Measurements from ENCODE around the gene PPDPF. TPM values are rescaled to one million over a fixed set of nuclear protein-coding genes. Genes with fewer than 3 reads are reported as not detected.

The PPDPF gene
- total RNA-seq, 1 donor from 2014 or later: 159 TPM

GRCh38 chr20:63519668-63520503 lies 679 bp upstream of the PPDPF start:
- intact Hi-C loops (cut with micrococcal nuclease): loop anchor here (1.0 kb wide), 1 partner anchor 24 kb away; no protein-coding TSS in a partner anchor

DNA sequence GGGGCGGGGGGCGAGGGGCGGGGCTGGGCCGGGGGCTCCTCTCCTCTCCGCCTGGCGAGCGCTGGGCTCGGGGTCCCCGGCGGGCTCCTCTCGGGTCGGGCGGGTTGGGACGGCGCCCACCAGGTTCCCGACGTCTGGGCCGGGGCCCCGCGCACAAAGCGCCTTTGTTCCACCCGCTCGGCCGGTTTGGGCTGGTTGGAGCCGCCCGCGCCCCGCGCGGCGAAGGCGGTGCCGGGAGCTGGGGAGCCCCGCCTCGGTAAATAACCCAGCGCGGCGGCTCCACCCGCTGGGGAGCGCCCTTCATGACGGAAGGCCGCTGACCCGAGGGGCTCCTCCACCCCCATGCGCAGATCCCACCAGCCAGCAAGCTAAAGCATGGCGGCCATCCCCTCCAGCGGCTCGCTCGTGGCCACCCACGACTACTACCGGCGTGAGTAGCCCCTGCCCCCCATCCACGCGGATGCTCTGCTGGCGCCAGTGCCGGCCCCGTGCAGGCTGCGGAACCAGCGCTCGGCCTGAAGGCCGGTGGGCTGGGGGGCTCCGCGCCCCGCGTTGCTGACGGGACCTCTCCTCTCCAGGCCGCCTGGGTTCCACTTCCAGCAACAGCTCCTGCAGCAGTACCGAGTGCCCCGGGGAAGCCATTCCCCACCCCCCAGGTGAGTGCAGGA lies 503 bp downstream of the PPDPF start:
- intact Hi-C loops (cut with micrococcal nuclease): loop anchor here (1.0 kb wide), 3 partner anchors 16 to 32 kb away; partner anchors contain the start of gene PTK6

DNA sequence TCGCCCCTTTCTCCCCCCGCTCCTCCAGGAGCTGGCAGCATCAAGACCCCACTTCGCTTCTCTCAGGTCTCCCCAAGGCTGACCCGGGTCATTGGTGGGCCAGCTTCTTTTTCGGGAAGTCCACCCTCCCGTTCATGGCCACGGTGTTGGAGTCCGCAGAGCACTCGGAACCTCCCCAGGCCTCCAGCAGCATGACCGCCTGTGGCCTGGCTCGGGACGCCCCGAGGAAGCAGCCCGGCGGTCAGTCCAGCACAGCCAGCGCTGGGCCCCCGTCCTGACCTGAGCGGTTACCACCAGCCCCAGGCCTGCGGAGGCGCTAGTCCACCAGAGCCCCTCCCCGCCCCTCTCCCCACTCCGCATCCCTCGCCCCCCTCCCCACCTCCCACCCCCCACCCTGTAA lies 1.0 kb downstream of the PPDPF start:
- intact Hi-C loops (cut with micrococcal nuclease): loop anchor here (1.0 kb wide), 2 partner anchors 16 to 32 kb away; partner anchors contain the start of gene PTK6

GRCh38 chr20:63522091-63522868 lies 1.7 kb downstream of the PPDPF start:
- intact Hi-C loops (cut with micrococcal nuclease): no loop called here

DNA sequence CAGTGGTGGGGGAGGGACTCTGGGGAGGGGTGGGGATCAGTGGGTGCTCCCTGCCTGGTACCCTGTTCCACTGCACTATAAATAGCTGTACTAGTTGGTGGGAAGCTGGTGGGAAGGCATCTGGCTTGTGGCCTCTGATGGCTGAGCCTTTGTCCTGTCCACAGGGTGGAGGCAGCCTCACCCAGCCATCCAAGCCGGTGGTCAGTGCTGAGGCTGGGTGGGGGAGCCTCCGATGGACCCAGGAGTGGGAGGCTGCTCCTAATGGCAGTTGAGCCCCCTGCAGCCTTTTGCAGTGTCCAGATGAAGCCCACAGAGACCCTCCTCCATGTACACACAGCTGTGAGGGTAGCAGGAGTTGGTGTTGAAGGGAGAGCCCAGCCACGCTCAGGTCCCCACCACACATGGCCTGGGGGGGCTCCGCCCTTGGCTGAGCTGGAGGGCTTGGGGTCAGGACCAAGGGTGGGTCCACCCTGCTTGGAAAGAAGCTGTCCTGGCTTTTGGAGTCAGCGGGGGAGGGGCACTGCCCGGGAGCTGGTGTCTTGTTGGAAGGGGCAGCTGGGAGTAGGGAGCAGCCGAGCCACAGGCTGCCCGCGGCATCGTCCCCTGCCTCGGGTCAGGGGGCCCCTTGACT lies 2.5 kb downstream of the PPDPF start:
- intact Hi-C loops (cut with micrococcal nuclease): no loop called here

DNA sequence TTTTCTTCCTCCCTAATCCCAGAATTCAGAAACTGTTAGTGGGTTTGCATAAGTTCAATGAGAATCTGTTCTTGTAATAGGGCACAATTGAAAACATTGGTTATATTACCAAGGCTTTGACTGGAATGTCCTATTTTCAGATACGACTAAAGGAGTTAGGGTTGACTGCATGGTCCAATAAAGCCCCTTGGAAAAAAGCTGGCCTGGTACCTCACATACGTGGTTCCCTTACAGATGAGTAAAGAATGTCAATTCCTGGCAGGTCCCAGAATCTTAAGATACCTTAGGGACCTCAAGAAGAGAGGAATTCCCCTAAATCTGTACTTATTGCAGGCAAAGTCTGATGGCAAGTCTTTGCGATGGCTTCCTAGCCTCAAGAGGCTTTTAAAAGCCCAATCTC lies 4.6 kb downstream of the PPDPF start:
- intact Hi-C loops (cut with micrococcal nuclease): no loop called here

GRCh38 chr20:63525971-63526370 lies 5.4 kb downstream of the PPDPF start:
- intact Hi-C loops (cut with micrococcal nuclease): no loop called here

DNA sequence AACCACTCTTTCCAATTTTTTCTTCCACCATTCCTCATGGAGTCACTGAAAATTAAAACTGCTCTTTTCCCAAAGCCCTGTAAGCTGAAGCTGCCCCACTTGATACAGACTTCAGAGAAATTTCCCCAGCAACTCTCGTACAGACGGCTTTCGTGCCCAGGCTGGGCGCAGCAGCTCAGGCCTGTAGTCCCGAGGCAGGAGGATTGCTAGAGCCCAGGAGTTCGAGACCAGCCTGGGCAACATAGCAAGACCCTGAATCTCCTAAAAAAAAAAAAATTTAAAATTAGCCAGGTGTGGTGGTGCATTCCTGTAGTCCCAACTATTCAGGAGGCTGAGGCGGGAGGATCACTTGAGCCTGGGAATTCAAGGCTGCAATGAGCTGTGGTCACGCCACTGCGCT lies 6.6 kb downstream of the PPDPF start:
- intact Hi-C loops (cut with micrococcal nuclease): no loop called here

DNA sequence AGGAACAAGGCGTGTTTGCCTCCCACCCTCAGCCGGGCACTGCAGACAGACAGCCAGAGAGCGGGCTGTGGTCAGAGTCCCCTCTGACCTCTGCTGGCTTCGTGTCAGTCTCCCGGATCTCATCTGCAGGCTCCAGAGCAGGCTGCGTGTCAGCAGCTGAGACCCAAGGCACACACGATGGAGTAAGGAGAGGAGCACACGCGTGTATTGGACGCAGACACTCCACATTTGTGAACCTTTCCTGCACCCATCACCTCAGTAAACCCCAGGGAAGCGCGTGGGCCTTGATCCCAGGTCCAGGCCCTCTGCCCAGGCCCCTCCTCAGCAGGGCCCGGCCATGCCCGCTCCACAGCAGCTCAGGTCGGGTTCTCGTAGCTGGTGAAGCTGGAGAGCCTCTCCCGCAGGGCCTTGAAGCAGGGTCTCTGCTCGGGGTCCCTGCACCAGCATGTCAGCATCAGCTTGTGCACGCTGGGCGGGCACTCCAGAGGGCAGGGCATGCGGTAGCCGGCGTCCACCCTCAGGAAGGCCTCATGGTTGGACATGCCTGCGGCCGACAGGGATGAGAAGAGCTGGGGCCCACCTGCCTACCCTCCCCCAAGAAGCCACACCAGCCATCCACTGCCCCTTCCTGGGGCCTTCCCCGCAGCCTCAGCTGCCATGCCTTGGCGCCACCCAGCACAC lies 8.8 kb downstream of the PPDPF start:
- intact Hi-C loops (cut with micrococcal nuclease): no loop called here

DNA sequence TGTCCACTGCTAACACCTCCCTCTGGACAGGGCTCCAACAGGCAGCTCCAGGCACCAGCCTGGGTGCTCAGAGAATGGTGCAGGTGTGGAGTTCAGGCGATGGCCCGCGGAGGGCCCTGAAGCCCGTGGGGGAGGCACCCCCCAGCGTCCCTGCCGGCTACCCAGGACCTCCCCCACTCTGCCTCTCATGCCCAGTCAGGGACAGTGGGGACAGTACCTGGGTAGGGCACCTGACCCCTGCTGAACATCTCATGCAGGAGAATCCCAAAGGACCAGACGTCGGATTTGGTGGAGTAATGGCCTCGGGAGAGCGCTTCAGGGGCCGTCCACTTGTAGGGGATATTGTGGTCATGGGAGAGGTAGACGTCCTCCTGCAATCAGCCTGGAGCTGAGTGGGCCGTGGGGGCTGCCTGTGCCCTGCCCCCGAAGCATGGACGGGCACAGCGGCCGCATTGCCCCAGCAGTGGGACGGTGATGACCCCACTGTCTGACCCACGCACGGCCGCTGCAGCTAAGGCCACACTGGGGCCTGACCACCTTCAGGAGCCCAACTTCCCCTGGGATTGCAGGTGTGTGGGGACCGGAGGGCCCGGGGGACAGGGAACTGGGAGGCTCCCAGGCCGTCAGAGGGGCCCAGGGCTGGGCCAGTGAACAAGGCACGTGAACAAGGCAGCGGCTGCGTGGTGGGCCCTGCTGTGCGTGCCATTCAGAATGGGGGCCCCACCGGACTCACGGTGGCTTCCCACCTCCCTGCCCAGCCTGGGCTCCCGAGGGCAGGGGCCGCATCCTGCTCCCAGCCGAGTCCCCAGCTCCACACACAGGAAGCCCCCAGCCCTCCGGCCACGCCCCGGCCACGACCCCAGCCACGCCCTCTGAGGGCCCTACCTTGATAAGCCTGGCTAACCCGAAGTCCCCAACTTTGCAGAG lies 9.6 kb downstream of the PPDPF start:
- intact Hi-C loops (cut with micrococcal nuclease): no loop called here

- intact Hi-C loops (cut with micrococcal nuclease): no loop called here
These were observed 10.2 kb downstream of the PPDPF start for GRCh38 chr20:63530788-63531160.

GRCh38 chr20:63531686-63532448 lies 11.3 kb downstream of the PPDPF start:
- intact Hi-C loops (cut with micrococcal nuclease): no loop called here

DNA sequence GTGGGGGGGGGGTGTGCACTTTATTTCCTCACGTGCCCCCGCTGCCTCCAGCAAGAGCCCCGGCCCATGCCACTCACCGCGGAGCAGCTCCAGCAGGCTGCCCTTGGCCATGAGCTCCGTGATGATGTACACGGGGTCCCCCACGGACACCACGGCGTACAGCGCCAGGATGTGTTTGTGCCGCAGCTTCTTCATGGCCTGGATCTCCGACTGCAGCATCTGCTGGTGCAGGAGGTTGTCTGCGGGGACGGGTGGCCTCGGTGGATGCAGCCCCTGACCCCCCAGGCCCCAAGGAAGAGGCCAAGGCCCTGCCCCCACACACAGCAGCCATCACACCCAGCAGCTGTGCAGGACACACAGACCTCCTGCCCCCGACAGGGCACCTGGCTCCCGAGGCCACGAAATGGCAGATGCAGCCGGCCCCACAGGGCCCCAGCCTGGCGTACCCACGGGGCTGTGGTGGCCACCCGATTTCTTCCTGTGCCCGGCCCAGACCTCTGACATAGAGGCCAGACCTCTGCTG lies 11.9 kb downstream of the PPDPF start:
- intact Hi-C loops (cut with micrococcal nuclease): no loop called here

DNA sequence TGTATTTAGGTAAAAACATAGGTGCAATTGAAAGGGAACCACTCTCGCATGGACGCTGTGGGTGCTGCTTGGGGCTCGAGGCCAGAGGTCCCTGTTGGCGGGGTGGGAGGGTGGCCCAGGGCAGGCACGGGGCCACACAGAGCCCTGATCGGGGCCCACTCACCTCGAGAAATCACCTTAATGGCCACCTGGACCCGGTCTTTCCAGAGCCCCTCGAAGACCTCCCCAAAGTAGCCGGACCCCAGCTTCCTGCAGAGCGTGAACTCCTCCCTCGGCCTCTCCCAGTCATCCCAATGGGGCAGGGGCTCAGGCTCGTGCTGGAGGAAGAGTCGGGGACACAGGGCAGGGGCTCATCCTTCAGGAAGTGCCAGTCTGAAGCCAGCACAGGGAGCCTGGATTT lies 12.8 kb downstream of the PPDPF start:
- intact Hi-C loops (cut with micrococcal nuclease): no loop called here

GRCh38 chr20:63533871-63534393 lies 13.4 kb downstream of the PPDPF start:
- intact Hi-C loops (cut with micrococcal nuclease): no loop called here

GRCh38 chr20:63534427-63534830 lies 13.9 kb downstream of the PPDPF start:
- intact Hi-C loops (cut with micrococcal nuclease): no loop called here

- intact Hi-C loops (cut with micrococcal nuclease): loop anchor here (5.0 kb wide), 5 partner anchors 37 to 437 kb away; partner anchors contain the start of genes ARFRP1, HELZ2, UCKL1 and ZGPAT
These were observed 14.5 kb downstream of the PPDPF start for GRCh38 chr20:63534831-63535651.
